BE2C (cell line): ENCODE measurements around the gene DPEP2.

Experiments
- DNase-seq: peaks from one replicate; pipeline ENCODE4 v3.0.0-alpha.2; 2020
- H3K27me3 ChIP-seq: fragments of 250-450 bp; sonication (Bioruptor Pico); 2 replicates; pipeline ENCODE4 v1.5.1; 2020; ENCODE audit warnings: mild to moderate bottlenecking
- H3K36me3 ChIP-seq: fragments of 250-450 bp; sonication (Bioruptor Pico); 2 replicates; pipeline ENCODE4 v1.5.1; 2020; ENCODE audit warnings: mild to moderate bottlenecking
- H3K4me1 ChIP-seq: fragments of 250-450 bp; sonication (Bioruptor Pico); 2 replicates; pipeline ENCODE4 v1.5.1; 2020
- H3K4me3 ChIP-seq: 2 replicates; pipeline ENCODE4 v1.5.1; 2011; ENCODE audit warnings: low read depth, low read length
- H3K9me3 ChIP-seq: fragments of 250-450 bp; sonication (Bioruptor Pico); 2 replicates; pipeline ENCODE4 v1.5.1; 2020
- CTCF ChIP-seq: IDR thresholded peaks from 2 replicates; pipeline ENCODE4 v1.5.1; 2012; ENCODE audit warnings: mild to moderate bottlenecking, low read depth, low read length

Gene DPEP2

GRCh38 chr16:67966549-67967182 lies 32.6 kb downstream of the DPEP2 start:
- TF ChIP-seq CTCF, result no peak
- H3K27me3 ChIP-seq, result no peaks in the 10 kb centered on the region
- no peaks in the 10 kb centered on the region for H3K36me3 ChIP-seq
- DNase-seq, result no peak
- H3K9me3 ChIP-seq, result no peaks in the 10 kb centered on the region
- H3K4me3 ChIP-seq, result no peak overlapping the region
- peaks cover 6% of the 10 kb centered on the region for H3K4me1 ChIP-seq

- H3K9me3 ChIP-seq, result no peaks in the 10 kb centered on the region
- H3K36me3 ChIP-seq, result no peaks in the 10 kb centered on the region
- DNase-seq, result no peak
- H3K27me3 ChIP-seq, result no peaks in the 10 kb centered on the region
- TF ChIP-seq CTCF, result no peak
- no peak overlapping the region for H3K4me3 ChIP-seq
- H3K4me1 ChIP-seq, result peaks cover 10% of the 10 kb centered on the region
Measured at GRCh38 chr16:67965668-67966548, 33.4 kb downstream of the DPEP2 start.

- H3K9me3 ChIP-seq, result no peaks in the 10 kb centered on the region
- peaks cover 10% of the 10 kb centered on the region for H3K4me1 ChIP-seq
- no peak for TF ChIP-seq CTCF
- H3K36me3 ChIP-seq, result no peaks in the 10 kb centered on the region
- no peaks in the 10 kb centered on the region for H3K27me3 ChIP-seq
- no peak for DNase-seq
- no peak overlapping the region for H3K4me3 ChIP-seq
Measured at GRCh38 chr16:67964477-67965131, 34.7 kb downstream of the DPEP2 start.

GRCh38 chr16:67963662-67964321 lies 35.5 kb downstream of the DPEP2 start:
- Histone ChIP-seq H3K4me3 (no peak overlapping the region), H3K4me1 (peaks cover 10% of the 10 kb centered on the region), H3K27me3 (no peaks in the 10 kb centered on the region), H3K36me3 (no peaks in the 10 kb centered on the region), H3K9me3 (no peaks in the 10 kb centered on the region)
- DNase-seq, result no peak
- no peak for TF ChIP-seq CTCF

- H3K9me3 ChIP-seq, result no peaks in the 10 kb centered on the region
- no peak for TF ChIP-seq CTCF
- peaks cover 10% of the 10 kb centered on the region for H3K4me1 ChIP-seq
- DNase-seq, result no peak
- no peak overlapping the region for H3K4me3 ChIP-seq
- H3K27me3 ChIP-seq, result no peaks in the 10 kb centered on the region
- H3K36me3 ChIP-seq, result no peaks in the 10 kb centered on the region
Measured at GRCh38 chr16:67963292-67963661, 36.0 kb downstream of the DPEP2 start.
